ENCODE data around the gene LMBRD1. TPM values are rescaled to one million over a fixed set of nuclear protein-coding genes. Genes with fewer than 3 reads are reported as not detected.

Gene LMBRD1
- total RNA-seq, 1 donor from 2014 or later, result 38.3 TPM

- DNase-seq (ENCODE audit: extremely low spot score, unreplicated experiment), result no peak
- H3K27me3 Mint-ChIP-seq, result no peaks in the 10 kb centered on the region
- peaks cover 15% of the 10 kb centered on the region for H3K36me3 Mint-ChIP-seq
- no peak for TF ChIP-seq CTCF (conservative IDR thresholded peaks at IDR 0.05)
- peaks cover 12% of the 10 kb centered on the region for H3K9me3 Mint-ChIP-seq
- H3K4me3 Mint-ChIP-seq, result peak overlapping the region; percentile 93
- H3K27ac Mint-ChIP-seq, result peak overlapping the region; percentile 98
- peaks cover 36% of the 10 kb centered on the region for H3K4me1 Mint-ChIP-seq (ENCODE audit: unreplicated experiment)
Measured at GRCh38 chr6:69796073-69796641, 653 bp downstream of the LMBRD1 start.

- peaks cover 15% of the 10 kb centered on the region for H3K36me3 Mint-ChIP-seq
- H3K9me3 Mint-ChIP-seq, result peaks cover 12% of the 10 kb centered on the region
- no peak for TF ChIP-seq CTCF (conservative IDR thresholded peaks at IDR 0.05)
- H3K4me1 Mint-ChIP-seq (ENCODE audit: unreplicated experiment), result peaks cover 37% of the 10 kb centered on the region
- H3K27me3 Mint-ChIP-seq, result no peaks in the 10 kb centered on the region
- no peak for DNase-seq (ENCODE audit: extremely low spot score, unreplicated experiment)
- H3K4me3 Mint-ChIP-seq, result peak overlapping the region; percentile 93
- peak overlapping the region; percentile 98 for H3K27ac Mint-ChIP-seq
Measured at GRCh38 chr6:69795469-69796072, 1.2 kb downstream of the LMBRD1 start.

GRCh38 chr6:69792292-69792691, 4.5 kb downstream of the LMBRD1 start:
- peaks cover 17% of the 10 kb centered on the region for H3K36me3 Mint-ChIP-seq
- H3K27me3 Mint-ChIP-seq, result no peaks in the 10 kb centered on the region
- H3K9me3 Mint-ChIP-seq, result peaks cover 8% of the 10 kb centered on the region
- H3K4me3 Mint-ChIP-seq, result peak overlapping the region; percentile 7
- TF ChIP-seq CTCF (conservative IDR thresholded peaks at IDR 0.05), result no peak
- H3K4me1 Mint-ChIP-seq (ENCODE audit: unreplicated experiment), result peaks cover 33% of the 10 kb centered on the region
- no peak for DNase-seq (ENCODE audit: extremely low spot score, unreplicated experiment)
- peak overlapping the region; percentile 3 for H3K27ac Mint-ChIP-seq

GRCh38 chr6:69791065-69791471, 5.7 kb downstream of the LMBRD1 start:
- peaks cover 14% of the 10 kb centered on the region for H3K36me3 Mint-ChIP-seq
- H3K4me1 Mint-ChIP-seq (ENCODE audit: unreplicated experiment), result peaks cover 29% of the 10 kb centered on the region
- H3K9me3 Mint-ChIP-seq, result peaks cover 4% of the 10 kb centered on the region
- no peak overlapping the region for H3K4me3 Mint-ChIP-seq
- no peak for TF ChIP-seq CTCF (conservative IDR thresholded peaks at IDR 0.05)
- no peaks in the 10 kb centered on the region for H3K27me3 Mint-ChIP-seq
- no peak for DNase-seq (ENCODE audit: extremely low spot score, unreplicated experiment)
- peak overlapping the region; percentile 8 for H3K27ac Mint-ChIP-seq

GRCh38 chr6:69790629-69791028, 6.2 kb downstream of the LMBRD1 start:
- Mint-ChIP-seq H3K9me3 (peaks cover 4% of the 10 kb centered on the region), H3K27ac (no peak overlapping the region), H3K4me3 (no peak overlapping the region), H3K27me3 (no peaks in the 10 kb centered on the region), H3K4me1 (ENCODE audit: unreplicated experiment) (peaks cover 25% of the 10 kb centered on the region), H3K36me3 (peaks cover 18% of the 10 kb centered on the region)
- no peak for TF ChIP-seq CTCF (conservative IDR thresholded peaks at IDR 0.05)
- DNase-seq (ENCODE audit: extremely low spot score, unreplicated experiment), result no peak
